ENCODE data around the gene DKC1.

GRCh38 chrX:154720067-154720466 lies 42.6 kb upstream of the DKC1 start:
- no peak for TF ChIP-seq CTCF (IDR thresholded peaks at IDR 0.05)
- TF ChIP-seq EZH2 (IDR thresholded peaks at IDR 0.05), result no peak
